HCT116 (cell line): ENCODE results near the gene FOXN3. TPM values are rescaled to one million over a fixed set of nuclear protein-coding genes. Genes with fewer than 3 reads are reported as not detected.

Source experiments
- ATAC-seq: fragments of 200-7000 bp; cut with Tn5 transposase; 2 replicates; pipeline ENCODE4 v1.9.1; 2020; ENCODE audit warnings: mild to moderate bottlenecking, moderate library complexity
- BruUV-seq: library from RNA; stranded (reverse); fragments of 400-500 nt; replicated peaks from 2 replicates; lab custom pipeline; 2021; lab: Mats Ljungman, UMichigan
- CTCF ChIA-PET: fragments of 300-600 bp; sonication (Branson Sonifier 250); formaldehyde crosslinking; loops from one replicate; lab custom pipeline; 2021; ENCODE audit warnings: antibody characterized with exemption; lab: Charles Lee
- POLR2A ChIA-PET: fragments of 300-600, 350-600 bp; sonication (Branson Sonifier 250); formaldehyde crosslinking; loops from one replicate; lab custom pipeline; 2021; ENCODE audit warnings: antibody characterized with exemption; lab: Charles Lee
- RAD21 ChIA-PET, 2 experiments: fragments of 300-600 bp; sonication (Branson Sonifier 250); formaldehyde crosslinking; loops; one replicate each; lab custom pipeline; 2023; ENCODE audit warnings: low total read pairs in 2 of 2; ENCODE audit not compliant: uncharacterized antibody in 2 of 2, unreplicated experiment in 2 of 2, low non-redundant PET in 1 of 2; lab: Charles Lee
- DNase-seq: peaks from one replicate; pipeline ENCODE4 v3.0.0-alpha.2; 2010; ENCODE audit warnings: low read depth, low spot score
- H2AFZ ChIP-seq: fragments of 200-600 bp; shearing (Covaris generic), sonication (generic); 2 replicates; pipeline ENCODE4 v1.6.1; 2017; ENCODE audit warnings: low read depth, mixed run types, mixed read lengths, antibody characterized with exemption, low read length; ENCODE audit not compliant: poor library complexity, severe bottlenecking
- H3K27ac ChIP-seq: 2 replicates; pipeline ENCODE4 v1.5.1; 2012; ENCODE audit warnings: low read depth, low read length
- H3K27me3 ChIP-seq: fragments of 200-600 bp; sonication (generic); 2 replicates; pipeline ENCODE4 v1.6.1; 2016; ENCODE audit warnings: mixed run types, low read length, mixed read lengths; ENCODE audit not compliant: insufficient read depth
- H3K36me3 ChIP-seq, 2 experiments: fragments of 200-500 bp in 1 of 2; fragments of 200-600 bp in 1 of 2; sonication (Bioruptor generic) in 1 of 2; sonication (generic) in 1 of 2; 2 replicates each; pipeline versions ENCODE4 v1.5.1 to v1.6.1; 2014 to 2016; ENCODE audit warnings: low read length in 2 of 2, inconsistent platforms in 1 of 2, mixed read lengths in 1 of 2, mixed run types in 1 of 2; ENCODE audit not compliant: insufficient read depth in 2 of 2, control insufficient read depth in 1 of 2
- H3K4me1 ChIP-seq, 2 experiments: fragments of 200-600 bp in 1 of 2; sonication (generic) in 1 of 2; 2 replicates each; pipeline versions ENCODE4 v1.5.1 to v1.6.1; 2012 to 2017; ENCODE audit warnings: low read length in 2 of 2, inconsistent platforms in 1 of 2, mild to moderate bottlenecking in 1 of 2, mixed read lengths in 1 of 2, mixed run types in 1 of 2, moderate library complexity in 1 of 2; ENCODE audit not compliant: insufficient read depth in 2 of 2, control insufficient read depth in 1 of 2
- H3K4me2 ChIP-seq: fragments of 200-600 bp; sonication (generic); 2 replicates; pipeline ENCODE4 v1.6.1; 2017; ENCODE audit warnings: mixed run types, low read length, mixed read lengths
- H3K4me3 ChIP-seq, 2 experiments: fragments of 200-600 bp in 1 of 2; sonication (generic) in 1 of 2; replicated peaks in 1 of 2; 2 replicates each; pipeline ENCODE4 v1.5.1; 2011 to 2016; ENCODE audit warnings: low read length in 2 of 2, control low read depth in 1 of 2, low read depth in 1 of 2, mild to moderate bottlenecking in 1 of 2, mixed read lengths in 1 of 2, mixed run types in 1 of 2
- H3K79me2 ChIP-seq: fragments of 200-600 bp; sonication (generic); 2 replicates; pipeline ENCODE4 v1.6.1; 2017; ENCODE audit warnings: mild to moderate bottlenecking, mixed run types, low read length, moderate library complexity, mixed read lengths; ENCODE audit not compliant: insufficient read depth
- H3K9ac ChIP-seq: fragments of 200-600 bp; sonication (generic); 2 replicates; pipeline ENCODE4 v1.6.1; 2016; ENCODE audit warnings: low read length, mixed read lengths
- H3K9me2 ChIP-seq: fragments of 200-600 bp; sonication (generic), shearing (Covaris generic); 2 replicates; pipeline ENCODE4 v1.6.1; 2017; ENCODE audit warnings: mixed run types, mild to moderate bottlenecking, moderate library complexity; ENCODE audit not compliant: insufficient read depth
- H3K9me3 ChIP-seq, 2 experiments: fragments of 200-500 bp in 1 of 2; fragments of 200-600 bp in 1 of 2; sonication (Bioruptor generic) in 1 of 2; sonication (generic) in 1 of 2; 2 replicates each; pipeline ENCODE4 v1.6.1; 2014 to 2017; ENCODE audit warnings: low read length in 2 of 2, mixed read lengths in 2 of 2, inconsistent platforms in 1 of 2, low read depth in 1 of 2, mild to moderate bottlenecking in 1 of 2, mixed run types in 1 of 2, moderate library complexity in 1 of 2; ENCODE audit not compliant: control insufficient read depth in 1 of 2, insufficient read depth in 1 of 2
- H4K20me1 ChIP-seq: fragments of 200-600 bp; sonication (generic), shearing (Covaris generic); 2 replicates; pipeline ENCODE4 v1.6.1; 2017; ENCODE audit warnings: mixed run types, mild to moderate bottlenecking, moderate library complexity; ENCODE audit not compliant: insufficient read depth
- EGR1 ChIP-seq: IDR thresholded peaks from 2 replicates; pipeline ENCODE4 v1.6.1; 2012; ENCODE audit warnings: low read depth
- EZH2 ChIP-seq: fragments of 200-600 bp; sonication (generic); IDR thresholded peaks from 2 replicates; pipeline ENCODE4 v1.6.1; 2017; ENCODE audit warnings: antibody characterized with exemption, mixed run types
- EZH2phosphoT487 ChIP-seq: fragments of 200-600 bp; IDR thresholded peaks from 2 replicates; pipeline ENCODE4 v1.6.1; 2018; ENCODE audit warnings: antibody characterized with exemption, borderline replicate concordance
- FOSL1 ChIP-seq: IDR thresholded peaks from 2 replicates; pipeline ENCODE4 v1.6.1; 2012; ENCODE audit warnings: low read depth
- JUND ChIP-seq: IDR thresholded peaks from 2 replicates; pipeline ENCODE4 v1.6.1; 2012
- POLR2A ChIP-seq: IDR thresholded peaks from 2 replicates; pipeline ENCODE4 v1.7.0; 2011; ENCODE audit warnings: borderline replicate concordance; ENCODE audit not compliant: insufficient read depth, insufficient read length; ENCODE audit errors: extremely low read depth
- POLR2AphosphoS5 ChIP-seq: IDR thresholded peaks from 2 replicates; pipeline ENCODE4 v1.6.1; 2011; ENCODE audit warnings: mild to moderate bottlenecking, low read depth, low read length, moderate library complexity
- RAD21 ChIP-seq: IDR thresholded peaks from 2 replicates; pipeline ENCODE4 v1.6.1; 2012; ENCODE audit warnings: low read depth, mild to moderate bottlenecking
- SIN3A ChIP-seq: IDR thresholded peaks from 2 replicates; pipeline ENCODE4 v1.6.1; 2012; ENCODE audit warnings: low read depth
- SP1 ChIP-seq: IDR thresholded peaks from 2 replicates; pipeline ENCODE4 v1.6.1; 2012; ENCODE audit warnings: low read depth
- SRF ChIP-seq: IDR thresholded peaks from 2 replicates; pipeline ENCODE4 v1.6.1; 2012; ENCODE audit warnings: low read depth
- TCF7L2 ChIP-seq: IDR thresholded peaks from 2 replicates; pipeline ENCODE4 v1.7.0; 2011; ENCODE audit warnings: borderline replicate concordance, inconsistent platforms; ENCODE audit not compliant: insufficient read depth, insufficient read length; ENCODE audit errors: extremely low read depth
- YY1 ChIP-seq: IDR thresholded peaks from 2 replicates; pipeline ENCODE4 v1.6.1; 2011; ENCODE audit warnings: low read length, low read depth, moderate library complexity, mild to moderate bottlenecking; ENCODE audit not compliant: insufficient replicate concordance; ENCODE audit errors: extremely low read depth
- ZFX ChIP-seq: fragments of 450-650 bp; IDR thresholded peaks from 2 replicates; pipeline ENCODE4 v1.6.1; 2017
- ZNF274 ChIP-seq: fragments of 200-500 bp; sonication (Bioruptor generic); IDR thresholded peaks from 2 replicates; pipeline ENCODE4 v1.6.1; 2014; ENCODE audit warnings: mild to moderate bottlenecking, low read depth, low read length, inconsistent platforms
- intact Hi-C: fragments of 100-400 bp; cut with micrococcal nuclease; formaldehyde crosslinking; loops from 2 replicates; pipeline ENCODE4 v1.10.0; 2022
- total RNA-seq: library from RNA; stranded (reverse); gene quantifications from one replicate; pipeline ENCODE4 v1.2.1, GENCODE V29; 2021; ENCODE audit not compliant: unreplicated experiment
- TF ChIP-seq, protein P1 (sequence below), 3 experiments: fragments of 200-600 bp in 1 of 3; sonication (generic) in 1 of 3; IDR thresholded peaks in 2 of 3; conservative IDR thresholded peaks in 1 of 3; 2 replicates each; pipeline ENCODE4 v1.5.1; 2012 to 2017; ENCODE audit warnings: low read depth in 2 of 3, low read length in 2 of 3, antibody characterized with exemption in 1 of 3, borderline replicate concordance in 1 of 3, control low read depth in 1 of 3, mild to moderate bottlenecking in 1 of 3, mixed read lengths in 1 of 3, mixed run types in 1 of 3, moderate library complexity in 1 of 3; ENCODE audit not compliant: insufficient read depth in 1 of 3
- TF ChIP-seq, protein P2 (sequence below): IDR thresholded peaks from 2 replicates; pipeline ENCODE4 v1.6.1; 2012
- TF ChIP-seq, protein P3 (sequence below): IDR thresholded peaks from 2 replicates; pipeline ENCODE4 v1.6.1; 2012; ENCODE audit warnings: low read depth
- TF ChIP-seq, protein P4 (sequence below): IDR thresholded peaks from 2 replicates; pipeline ENCODE4 v1.6.1; 2011; ENCODE audit warnings: mild to moderate bottlenecking, low read length, moderate library complexity; ENCODE audit not compliant: insufficient replicate concordance; ENCODE audit errors: extremely low read depth
- TF ChIP-seq, protein P5 (sequence below): IDR thresholded peaks from 2 replicates; pipeline ENCODE4 v1.6.1; 2012

The FOXN3 gene
- total RNA-seq, 1 experiment from 2014 or later = 20.0 TPM

DNA sequence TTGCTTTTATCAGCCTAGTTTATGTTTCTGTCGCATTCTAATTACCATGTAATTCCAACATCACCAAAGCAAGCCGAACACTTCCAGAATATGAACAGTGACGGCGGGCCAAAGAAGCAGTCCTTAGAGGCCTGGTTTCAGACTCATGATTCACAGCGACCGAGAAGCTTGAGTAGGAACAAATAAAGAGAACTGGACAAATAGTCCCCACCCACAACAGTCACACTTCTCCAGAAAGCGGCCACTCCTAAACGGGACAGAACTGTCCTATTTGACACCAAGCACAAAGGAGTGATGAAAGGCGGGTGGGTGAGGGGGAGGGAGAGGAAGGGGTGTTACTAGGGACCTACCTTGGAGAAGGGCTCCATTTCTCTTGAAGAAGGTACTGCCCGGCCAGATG lies 136.4 kb downstream of the FOXN3 start:
- ChIA-PET POLR2A (no interaction called here), RAD21 (no interaction called here), CTCF (no interaction called here)
- intact Hi-C loops = no loop called here
- H3K4me2 ChIP-seq = no peak overlapping the region
- no peak overlapping the region for H3K4me3 ChIP-seq
- no peaks in the 10 kb centered on the region for H3K9me3 ChIP-seq
- H3K4me1 ChIP-seq = no peaks in the 10 kb centered on the region
- no peak overlapping the region for H3K9ac ChIP-seq
- ATAC-seq = no peak
- no TSS peak for BruUV-seq
- DNase-seq = no peak
- no peaks in the 10 kb centered on the region for H3K9me2 ChIP-seq
- no peak overlapping the region for H2AFZ ChIP-seq
- H3K79me2 ChIP-seq = no peaks in the 10 kb centered on the region
- no peaks in the 10 kb centered on the region for H3K36me3 ChIP-seq
- TF ChIP-seq SP1 = no peak
- no peak for TF ChIP-seq TCF7L2
- TF ChIP-seq, protein P1, sequence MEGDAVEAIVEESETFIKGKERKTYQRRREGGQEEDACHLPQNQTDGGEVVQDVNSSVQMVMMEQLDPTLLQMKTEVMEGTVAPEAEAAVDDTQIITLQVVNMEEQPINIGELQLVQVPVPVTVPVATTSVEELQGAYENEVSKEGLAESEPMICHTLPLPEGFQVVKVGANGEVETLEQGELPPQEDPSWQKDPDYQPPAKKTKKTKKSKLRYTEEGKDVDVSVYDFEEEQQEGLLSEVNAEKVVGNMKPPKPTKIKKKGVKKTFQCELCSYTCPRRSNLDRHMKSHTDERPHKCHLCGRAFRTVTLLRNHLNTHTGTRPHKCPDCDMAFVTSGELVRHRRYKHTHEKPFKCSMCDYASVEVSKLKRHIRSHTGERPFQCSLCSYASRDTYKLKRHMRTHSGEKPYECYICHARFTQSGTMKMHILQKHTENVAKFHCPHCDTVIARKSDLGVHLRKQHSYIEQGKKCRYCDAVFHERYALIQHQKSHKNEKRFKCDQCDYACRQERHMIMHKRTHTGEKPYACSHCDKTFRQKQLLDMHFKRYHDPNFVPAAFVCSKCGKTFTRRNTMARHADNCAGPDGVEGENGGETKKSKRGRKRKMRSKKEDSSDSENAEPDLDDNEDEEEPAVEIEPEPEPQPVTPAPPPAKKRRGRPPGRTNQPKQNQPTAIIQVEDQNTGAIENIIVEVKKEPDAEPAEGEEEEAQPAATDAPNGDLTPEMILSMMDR (IDR thresholded peaks at IDR 0.05 in 2 of 3, conservative IDR thresholded peaks at IDR 0.05 in 1 of 3; ENCODE audit: borderline replicate concordance in 1 of 3, insufficient read depth in 1 of 3, low read depth in 2 of 3, low read length in 2 of 3) = no peak
- TF ChIP-seq EGR1 = no peak
- no peak for TF ChIP-seq EZH2
- TF ChIP-seq EZH2phosphoT487 = no peak
- TF ChIP-seq POLR2AphosphoS5 = no peak
- no peak for TF ChIP-seq SIN3A
- no peak for TF ChIP-seq POLR2A
- no peak for TF ChIP-seq ZNF274
- TF ChIP-seq ZFX = no peak
- TF ChIP-seq RAD21 = no peak
- TF ChIP-seq, protein P2, sequence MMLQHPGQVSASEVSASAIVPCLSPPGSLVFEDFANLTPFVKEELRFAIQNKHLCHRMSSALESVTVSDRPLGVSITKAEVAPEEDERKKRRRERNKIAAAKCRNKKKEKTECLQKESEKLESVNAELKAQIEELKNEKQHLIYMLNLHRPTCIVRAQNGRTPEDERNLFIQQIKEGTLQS = no peak
- no peak for TF ChIP-seq JUND
- TF ChIP-seq SRF = no peak
- TF ChIP-seq YY1 = no peak
- TF ChIP-seq, protein P3, sequence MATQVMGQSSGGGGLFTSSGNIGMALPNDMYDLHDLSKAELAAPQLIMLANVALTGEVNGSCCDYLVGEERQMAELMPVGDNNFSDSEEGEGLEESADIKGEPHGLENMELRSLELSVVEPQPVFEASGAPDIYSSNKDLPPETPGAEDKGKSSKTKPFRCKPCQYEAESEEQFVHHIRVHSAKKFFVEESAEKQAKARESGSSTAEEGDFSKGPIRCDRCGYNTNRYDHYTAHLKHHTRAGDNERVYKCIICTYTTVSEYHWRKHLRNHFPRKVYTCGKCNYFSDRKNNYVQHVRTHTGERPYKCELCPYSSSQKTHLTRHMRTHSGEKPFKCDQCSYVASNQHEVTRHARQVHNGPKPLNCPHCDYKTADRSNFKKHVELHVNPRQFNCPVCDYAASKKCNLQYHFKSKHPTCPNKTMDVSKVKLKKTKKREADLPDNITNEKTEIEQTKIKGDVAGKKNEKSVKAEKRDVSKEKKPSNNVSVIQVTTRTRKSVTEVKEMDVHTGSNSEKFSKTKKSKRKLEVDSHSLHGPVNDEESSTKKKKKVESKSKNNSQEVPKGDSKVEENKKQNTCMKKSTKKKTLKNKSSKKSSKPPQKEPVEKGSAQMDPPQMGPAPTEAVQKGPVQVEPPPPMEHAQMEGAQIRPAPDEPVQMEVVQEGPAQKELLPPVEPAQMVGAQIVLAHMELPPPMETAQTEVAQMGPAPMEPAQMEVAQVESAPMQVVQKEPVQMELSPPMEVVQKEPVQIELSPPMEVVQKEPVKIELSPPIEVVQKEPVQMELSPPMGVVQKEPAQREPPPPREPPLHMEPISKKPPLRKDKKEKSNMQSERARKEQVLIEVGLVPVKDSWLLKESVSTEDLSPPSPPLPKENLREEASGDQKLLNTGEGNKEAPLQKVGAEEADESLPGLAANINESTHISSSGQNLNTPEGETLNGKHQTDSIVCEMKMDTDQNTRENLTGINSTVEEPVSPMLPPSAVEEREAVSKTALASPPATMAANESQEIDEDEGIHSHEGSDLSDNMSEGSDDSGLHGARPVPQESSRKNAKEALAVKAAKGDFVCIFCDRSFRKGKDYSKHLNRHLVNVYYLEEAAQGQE = no peak
- no peak for TF ChIP-seq FOSL1
- TF ChIP-seq, protein P4, sequence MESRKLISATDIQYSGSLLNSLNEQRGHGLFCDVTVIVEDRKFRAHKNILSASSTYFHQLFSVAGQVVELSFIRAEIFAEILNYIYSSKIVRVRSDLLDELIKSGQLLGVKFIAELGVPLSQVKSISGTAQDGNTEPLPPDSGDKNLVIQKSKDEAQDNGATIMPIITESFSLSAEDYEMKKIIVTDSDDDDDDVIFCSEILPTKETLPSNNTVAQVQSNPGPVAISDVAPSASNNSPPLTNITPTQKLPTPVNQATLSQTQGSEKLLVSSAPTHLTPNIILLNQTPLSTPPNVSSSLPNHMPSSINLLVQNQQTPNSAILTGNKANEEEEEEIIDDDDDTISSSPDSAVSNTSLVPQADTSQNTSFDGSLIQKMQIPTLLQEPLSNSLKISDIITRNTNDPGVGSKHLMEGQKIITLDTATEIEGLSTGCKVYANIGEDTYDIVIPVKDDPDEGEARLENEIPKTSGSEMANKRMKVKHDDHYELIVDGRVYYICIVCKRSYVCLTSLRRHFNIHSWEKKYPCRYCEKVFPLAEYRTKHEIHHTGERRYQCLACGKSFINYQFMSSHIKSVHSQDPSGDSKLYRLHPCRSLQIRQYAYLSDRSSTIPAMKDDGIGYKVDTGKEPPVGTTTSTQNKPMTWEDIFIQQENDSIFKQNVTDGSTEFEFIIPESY = no peak
- TF ChIP-seq, protein P5, sequence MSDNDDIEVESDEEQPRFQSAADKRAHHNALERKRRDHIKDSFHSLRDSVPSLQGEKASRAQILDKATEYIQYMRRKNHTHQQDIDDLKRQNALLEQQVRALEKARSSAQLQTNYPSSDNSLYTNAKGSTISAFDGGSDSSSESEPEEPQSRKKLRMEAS = no peak
- no peak overlapping the region for H3K27ac ChIP-seq
- no peaks in the 10 kb centered on the region for H4K20me1 ChIP-seq
- no peaks in the 10 kb centered on the region for H3K27me3 ChIP-seq
